SKM-1 (cell line): ENCODE results near the gene TBPL2.
"Not testable (repeated sequence)": the region's sequence is repeated elsewhere in the genome, so short reads cannot be mapped to it uniquely, and the experiment has no call there.

Source experiments
- DNase-seq: peaks from one replicate; lab custom pipeline; 2025; ENCODE audit not compliant: unreplicated experiment; lab: John Stamatoyannopoulos, UW

Gene TBPL2

DNA sequence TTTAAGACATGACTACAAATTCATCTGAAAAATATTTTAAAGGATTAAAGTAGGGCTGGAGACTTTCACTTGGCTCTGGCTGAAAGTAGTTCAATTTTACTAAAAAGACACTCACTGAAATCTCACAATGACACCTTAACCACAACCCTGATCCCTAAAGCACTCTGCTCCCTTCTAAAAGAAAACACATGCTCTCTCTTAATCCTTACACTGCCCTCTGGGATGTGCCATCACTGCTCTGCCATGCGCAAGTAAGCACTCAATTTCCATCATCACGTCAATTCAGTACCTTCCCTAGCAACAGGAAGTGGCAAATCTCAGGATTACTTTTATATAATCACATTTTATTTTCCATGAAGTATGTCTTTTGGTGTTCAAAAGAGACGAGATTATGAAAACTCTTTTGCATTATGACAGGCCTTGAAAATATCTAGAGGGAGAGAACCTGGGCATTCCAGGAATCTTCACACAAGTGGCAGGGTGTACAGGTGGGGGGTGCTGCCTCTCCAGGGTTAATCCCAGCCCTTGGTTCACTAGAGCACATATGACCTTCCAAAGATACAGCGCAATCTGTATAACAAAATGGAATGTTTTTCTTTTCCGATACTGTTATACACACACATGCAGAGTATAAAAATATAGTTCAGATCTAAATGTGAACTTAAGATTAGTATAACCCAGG lies 36.1 kb downstream of the TBPL2 start:
- no peak for DNase-seq

DNA sequence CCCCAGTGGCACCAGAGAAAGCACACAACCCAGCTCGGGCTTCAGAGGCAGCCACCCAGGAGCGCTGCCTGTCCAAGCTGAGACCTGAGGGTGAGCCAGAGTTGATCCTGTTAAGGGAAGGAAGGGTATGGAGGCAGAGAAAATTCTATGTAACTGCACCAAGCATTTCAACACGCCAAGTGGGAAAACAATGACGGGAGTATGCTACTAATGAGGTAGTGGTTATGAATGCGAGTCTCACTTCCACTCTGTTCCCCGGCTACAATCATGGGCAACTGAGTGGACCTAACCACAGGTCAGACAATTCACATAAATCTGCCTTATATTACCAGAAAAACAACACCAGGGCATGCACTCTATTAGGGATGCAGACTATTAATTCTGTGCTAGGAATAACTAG lies 38.7 kb downstream of the TBPL2 start:
- no peak for DNase-seq

GRCh38 chr14:55399852-55400251 lies 40.6 kb downstream of the TBPL2 start:
- no peak for DNase-seq

GRCh38 chr14:55399183-55399582 lies 41.2 kb downstream of the TBPL2 start:
- DNase-seq, result no peak

- no peak for DNase-seq
Observed at GRCh38 chr14:55398679-55399078, 41.7 kb downstream of the TBPL2 start.

- no peak for DNase-seq
Observed at GRCh38 chr14:55389330-55389729, 51.1 kb downstream of the TBPL2 start.

GRCh38 chr14:55388160-55388559 lies 52.3 kb downstream of the TBPL2 start:
- no peak for DNase-seq

GRCh38 chr14:55387121-55387520 lies 53.3 kb downstream of the TBPL2 start:
- DNase-seq, result no peak

DNA sequence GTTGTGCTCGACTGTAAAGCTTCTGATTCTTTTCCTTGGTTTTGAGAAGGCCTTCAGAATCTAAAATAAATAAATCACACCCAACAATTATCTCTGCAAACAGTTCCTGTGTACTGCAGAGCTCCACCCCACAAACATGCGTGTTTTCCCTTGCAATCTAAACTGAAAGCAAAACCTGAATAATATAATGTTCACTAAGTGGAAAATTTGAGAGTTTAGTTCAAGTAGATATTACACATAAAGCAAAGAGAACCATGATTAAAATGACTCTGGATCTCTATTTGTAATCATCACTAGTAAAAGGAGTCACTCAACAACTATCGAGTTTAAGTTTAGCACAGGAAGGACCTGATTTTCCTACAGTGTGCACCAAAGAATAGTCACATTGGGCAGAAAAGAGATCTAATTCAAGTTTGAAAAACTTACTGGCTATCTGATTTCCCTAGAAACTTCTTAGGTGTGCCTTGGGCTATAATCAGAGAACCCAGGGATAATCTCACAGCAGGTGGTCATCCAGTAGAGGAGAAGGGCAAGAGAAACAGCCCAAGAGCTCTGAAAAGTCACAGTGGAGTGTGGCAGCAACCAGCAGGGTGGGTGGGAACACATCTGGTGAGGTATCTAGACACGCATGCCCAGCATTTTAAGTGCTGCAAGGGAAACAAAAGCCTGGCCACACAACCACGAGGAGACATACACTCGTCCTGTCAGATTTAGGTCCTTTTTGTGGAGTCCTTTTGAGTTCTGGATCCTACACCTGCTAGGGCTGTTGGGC lies 54.2 kb downstream of the TBPL2 start:
- DNase-seq, result no peak

- DNase-seq, result no peak
Observed at GRCh38 chr14:55384536-55384935, 55.9 kb downstream of the TBPL2 start.

DNA sequence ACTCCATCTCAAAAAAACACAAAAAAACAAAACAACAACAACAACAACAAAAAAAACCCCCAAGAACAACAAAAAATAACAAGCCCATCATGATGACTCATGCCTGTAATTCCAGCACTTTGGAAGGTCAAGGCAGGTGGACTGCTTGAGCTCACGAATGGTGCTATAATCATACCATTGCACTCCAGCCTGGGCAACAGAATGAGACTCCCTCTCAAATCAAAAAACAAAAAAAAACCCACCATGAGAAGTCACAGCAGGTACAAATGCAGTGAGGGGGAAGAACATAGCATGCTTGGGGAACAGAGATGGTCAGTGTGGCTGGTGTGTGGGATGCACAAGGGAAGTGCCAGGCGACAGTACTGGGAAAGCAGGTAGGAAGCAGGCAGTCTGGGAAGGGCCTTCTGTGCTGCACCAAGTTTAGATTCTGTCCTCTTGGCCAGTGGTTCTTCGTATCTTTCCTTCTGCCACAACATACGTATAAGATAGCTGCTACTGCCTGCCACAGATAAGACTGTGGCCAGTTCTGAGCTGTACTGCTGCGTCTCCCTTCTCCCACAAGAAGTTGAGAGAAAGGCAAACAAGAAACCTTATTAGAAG lies 56.8 kb downstream of the TBPL2 start:
- no peak for DNase-seq

- DNase-seq, result not testable (repeated sequence)
Observed at GRCh38 chr14:55383056-55383466, 57.4 kb downstream of the TBPL2 start.

DNA sequence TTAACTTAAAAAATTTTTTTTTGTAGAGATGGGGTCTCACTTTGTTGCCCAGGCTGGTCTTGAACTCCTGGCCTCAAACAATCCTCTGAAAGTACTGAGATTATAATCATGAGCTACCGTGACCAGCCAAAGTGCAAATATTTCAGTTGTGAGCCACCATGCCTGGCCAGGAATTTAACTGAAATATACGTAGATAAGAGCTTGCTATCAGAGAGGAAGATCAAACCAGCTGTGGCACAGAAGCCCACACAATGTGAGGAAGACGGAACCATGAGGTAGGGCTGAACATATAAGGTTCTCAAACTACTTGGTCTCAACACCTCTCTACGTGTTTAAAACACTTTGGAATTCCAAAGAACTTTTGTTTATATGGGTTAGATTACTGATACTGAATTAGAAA lies 57.9 kb downstream of the TBPL2 start:
- DNase-seq, result no peak

GRCh38 chr14:55381561-55381960 lies 58.9 kb downstream of the TBPL2 start:
- DNase-seq, result no peak

DNA sequence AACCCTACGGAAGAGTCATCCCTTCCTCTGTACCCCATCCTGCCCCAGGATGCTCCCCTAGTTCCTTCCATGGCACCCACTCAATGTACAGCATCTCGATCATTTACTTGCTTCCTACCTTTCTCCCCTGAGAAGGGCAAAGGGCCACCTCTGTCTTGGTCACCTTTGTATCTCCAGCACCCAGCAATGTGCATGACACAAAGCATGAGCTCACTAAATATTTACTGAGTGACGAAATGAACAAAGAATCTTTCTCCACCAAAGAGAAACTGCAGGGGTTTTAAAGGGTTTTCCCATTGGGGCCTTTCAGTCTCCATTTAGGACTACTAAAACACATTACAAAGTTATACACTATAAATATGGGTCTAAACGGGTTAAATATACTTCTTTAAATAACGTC lies 59.4 kb downstream of the TBPL2 start:
- DNase-seq, result no peak

- no peak for DNase-seq
Observed at GRCh38 chr14:55377236-55377635, 63.2 kb downstream of the TBPL2 start.

- no peak for DNase-seq
Observed at GRCh38 chr14:55374771-55375170, 65.6 kb downstream of the TBPL2 start.

DNA sequence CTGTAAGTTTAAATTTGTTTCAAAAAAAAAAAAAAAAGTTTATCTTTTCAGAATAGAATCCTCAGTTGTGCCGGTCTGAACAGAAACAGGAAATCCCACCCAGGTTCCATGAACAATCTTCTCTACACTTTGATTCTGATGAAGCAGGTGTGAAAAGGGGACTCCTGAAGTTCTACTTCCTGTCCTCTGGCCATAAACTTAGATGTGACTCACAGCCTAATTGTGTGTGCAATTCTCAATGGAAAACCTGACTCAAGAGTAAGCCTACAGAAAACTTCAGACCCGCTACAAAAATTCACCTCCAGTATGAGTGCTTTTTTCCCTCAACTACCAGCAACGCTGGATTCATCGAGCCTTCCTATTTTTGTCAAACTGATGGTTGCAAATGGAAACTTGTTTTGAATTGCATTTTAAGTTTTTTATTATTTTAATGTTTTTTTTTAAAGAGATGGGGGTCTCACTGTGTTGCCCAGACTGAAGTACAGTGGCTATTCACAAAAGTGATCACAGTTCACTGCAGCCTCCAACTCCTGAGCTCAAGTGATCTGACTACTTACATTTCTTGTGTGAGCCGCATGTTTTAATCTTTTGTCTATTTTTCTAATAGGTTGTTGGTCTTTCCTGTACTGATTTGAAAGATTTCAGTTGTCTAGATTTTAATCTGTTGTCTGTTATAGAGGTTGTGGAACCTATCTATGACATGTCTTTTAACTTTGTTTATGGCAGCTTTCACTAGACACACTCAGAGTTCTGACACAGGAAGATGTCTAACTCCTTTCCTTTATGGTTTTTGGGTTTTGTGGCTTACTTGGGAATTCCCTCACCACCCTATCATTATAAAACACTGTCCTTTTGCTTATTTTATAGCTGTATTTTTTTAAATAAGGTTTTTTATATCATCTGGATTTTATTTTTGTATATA lies 66.4 kb downstream of the TBPL2 start:
- no peak for DNase-seq

- no peak for DNase-seq
Observed at GRCh38 chr14:55372825-55373224, 67.6 kb downstream of the TBPL2 start.

DNA sequence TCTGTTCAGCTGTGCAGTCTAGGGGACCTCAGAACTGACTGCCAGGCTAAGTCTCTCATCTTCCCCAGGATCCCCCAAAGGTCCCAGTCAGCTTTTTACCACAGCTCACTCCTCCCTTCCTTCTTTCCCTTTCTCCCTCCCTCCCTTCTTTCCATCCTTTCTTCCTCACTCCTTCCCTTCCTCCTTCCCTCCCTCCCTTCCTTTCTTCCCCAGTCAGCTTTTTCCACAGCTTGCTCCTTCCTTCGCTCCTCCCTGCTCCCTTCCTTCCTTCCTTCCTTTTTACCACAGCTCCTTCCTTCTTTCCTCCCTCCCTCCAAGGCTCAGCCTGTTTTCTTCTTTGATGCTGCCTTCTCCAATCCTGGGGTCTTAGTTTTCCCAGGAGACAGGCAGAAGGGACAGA lies 68.0 kb downstream of the TBPL2 start:
- DNase-seq, result no peak

DNA sequence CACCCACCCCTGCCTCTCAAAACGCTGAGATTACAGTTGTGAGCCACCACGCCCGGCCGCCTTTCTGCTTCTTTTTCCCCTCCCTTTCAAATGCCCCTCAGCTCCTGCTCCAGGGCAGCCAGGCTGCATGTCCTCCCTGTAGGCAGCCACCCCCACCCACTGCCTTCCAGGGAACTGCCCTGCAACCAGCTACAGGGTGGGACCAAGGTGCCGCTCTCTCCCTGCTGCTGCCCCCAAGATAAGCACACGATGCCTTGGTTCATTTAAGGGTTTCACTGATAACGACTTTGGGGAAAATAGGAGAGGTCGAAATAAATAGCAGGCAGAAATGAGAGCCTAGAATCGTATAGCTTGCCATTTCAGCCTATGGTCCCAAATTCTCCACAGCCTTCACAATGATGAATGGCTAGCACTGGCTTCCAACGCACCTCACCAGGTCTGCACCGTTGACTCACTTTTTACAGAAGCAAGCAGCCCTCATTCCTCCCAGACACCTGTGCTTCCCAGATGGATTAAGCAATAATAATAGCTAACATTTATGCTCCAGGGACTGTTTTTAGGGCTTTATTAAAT lies 69.4 kb downstream of the TBPL2 start:
- DNase-seq, result no peak
